ENCODE results near the gene ZNF334. TPM values are rescaled to one million over a fixed set of nuclear protein-coding genes. Genes with fewer than 3 reads are reported as not detected.

The ZNF334 gene
- total RNA-seq, 1 donor from 2014 or later, result not detected

- DNase-seq (ENCODE audit: low read depth), result no peak
Observed at GRCh38 chr20:46546298-46546697, 32.9 kb upstream of the ZNF334 start.

GRCh38 chr20:46545827-46546138 lies 32.4 kb upstream of the ZNF334 start:
- DNase-seq (ENCODE audit: low read depth), result no peak

- peak; percentile 23 for DNase-seq (ENCODE audit: low read depth)
Observed at GRCh38 chr20:46545077-46545826, 31.9 kb upstream of the ZNF334 start.

- DNase-seq (ENCODE audit: low read depth), result no peak
Observed at GRCh38 chr20:46544576-46544975, 31.2 kb upstream of the ZNF334 start.

- no peak for DNase-seq (ENCODE audit: low read depth)
Observed at GRCh38 chr20:46543959-46544358, 30.6 kb upstream of the ZNF334 start.

GRCh38 chr20:46543033-46543432 lies 29.7 kb upstream of the ZNF334 start:
- no peak for DNase-seq (ENCODE audit: low read depth)

GRCh38 chr20:46541229-46541935 lies 28.0 kb upstream of the ZNF334 start:
- DNase-seq (ENCODE audit: low read depth), result no peak

- no peak for DNase-seq (ENCODE audit: low read depth)
Observed at GRCh38 chr20:46539113-46539512, 25.8 kb upstream of the ZNF334 start.

- DNase-seq (ENCODE audit: low read depth), result no peak
Observed at GRCh38 chr20:46530640-46531039, 17.3 kb upstream of the ZNF334 start.

- DNase-seq (ENCODE audit: low read depth), result peak; percentile 49
Observed at GRCh38 chr20:46523696-46524328, 10.5 kb upstream of the ZNF334 start.

- DNase-seq (ENCODE audit: low read depth), result no peak
Observed at GRCh38 chr20:46523108-46523507, 9.7 kb upstream of the ZNF334 start.

GRCh38 chr20:46520976-46521579 lies 7.7 kb upstream of the ZNF334 start:
- peak; percentile 29 for DNase-seq (ENCODE audit: low read depth)

- no peak for DNase-seq (ENCODE audit: low read depth)
Observed at GRCh38 chr20:46520540-46520939, 7.2 kb upstream of the ZNF334 start.

GRCh38 chr20:46519471-46520068 lies 6.2 kb upstream of the ZNF334 start:
- DNase-seq (ENCODE audit: low read depth), result no peak

- no peak for DNase-seq (ENCODE audit: low read depth)
Observed at GRCh38 chr20:46509523-46509922, 3.8 kb downstream of the ZNF334 start.

GRCh38 chr20:46507760-46508407 lies 5.5 kb downstream of the ZNF334 start:
- DNase-seq (ENCODE audit: low read depth), result no peak

GRCh38 chr20:46505506-46505905 lies 7.9 kb downstream of the ZNF334 start:
- DNase-seq (ENCODE audit: low read depth), result peak; percentile 13

- DNase-seq (ENCODE audit: low read depth), result no peak
Observed at GRCh38 chr20:46501961-46502360, 11.4 kb downstream of the ZNF334 start.

- DNase-seq (ENCODE audit: low read depth), result no peak
Observed at GRCh38 chr20:46501337-46501942, 11.9 kb downstream of the ZNF334 start.

GRCh38 chr20:46494077-46494476 lies 19.3 kb downstream of the ZNF334 start:
- DNase-seq (ENCODE audit: low read depth), result no peak

GRCh38 chr20:46491354-46491753 lies 22.0 kb downstream of the ZNF334 start:
- no peak for DNase-seq (ENCODE audit: low read depth)

Data from myocyte (in vitro differentiated cells).